ENCODE measurements around the gene ADAMTS12. TPM values are rescaled to one million over a fixed set of nuclear protein-coding genes. Genes with fewer than 3 reads are reported as not detected.
A peak's percentile ranks its signal among the peaks of the same experiment; 100 is the strongest.
"Not testable (repeated sequence)": the region's sequence is repeated elsewhere in the genome, so short reads cannot be mapped to it uniquely, and the experiment has no call there.

Gene ADAMTS12
- total and polyA plus RNA-seq, 5 donors from 2014 or later: not detected

- no peaks in the 10 kb centered on the region for H3K36me3 ChIP-seq (ENCODE audit: control insufficient read depth, insufficient read depth, low read length)
- DNase-seq (no peak), ATAC-seq (ENCODE audit: low read depth in 2 of 2) (no peak)
- H3K9me3 ChIP-seq (ENCODE audit: control insufficient read depth in 2 of 2, low read length in 2 of 2): no peaks in the 10 kb centered on the region
- Mint-ChIP-seq H3K36me3 (no peaks in the 10 kb centered on the region), H3K4me1 (no peaks in the 10 kb centered on the region), H3K27me3 (peaks cover 16% of the 10 kb centered on the region), H3K9me3 (no peaks in the 10 kb centered on the region), H3K27ac (no peak overlapping the region), H3K4me3 (no peak overlapping the region)
- no peak overlapping the region for H3K4me3 ChIP-seq (ENCODE audit: low read depth, low read length)
- no peaks in the 10 kb centered on the region for H3K27me3 ChIP-seq (ENCODE audit: control insufficient read depth, insufficient read depth, low read length)
- no peak overlapping the region for H3K27ac ChIP-seq (ENCODE audit: insufficient read depth, low read length, poor library complexity, severe bottlenecking)
- no peaks in the 10 kb centered on the region for H3K4me1 ChIP-seq (ENCODE audit: control insufficient read depth, insufficient read depth, low read length, poor library complexity, severe bottlenecking)
Measured at GRCh38 chr5:33928283-33928682, 36.5 kb upstream of the ADAMTS12 start.

- H3K27ac ChIP-seq (ENCODE audit: insufficient read depth, low read length, poor library complexity, severe bottlenecking): no peak overlapping the region
- H3K4me3 ChIP-seq (ENCODE audit: low read depth, low read length): no peak overlapping the region
- Mint-ChIP-seq H3K27me3 (peaks cover 14% of the 10 kb centered on the region), H3K27ac (no peak overlapping the region), H3K4me3 (peak overlapping the region in 1 of 4 donors; percentile 70), H3K36me3 (no peaks in the 10 kb centered on the region), H3K9me3 (no peaks in the 10 kb centered on the region), H3K4me1 (no peaks in the 10 kb centered on the region)
- no peak for ATAC-seq (ENCODE audit: low read depth in 2 of 2)
- no peaks in the 10 kb centered on the region for H3K36me3 ChIP-seq (ENCODE audit: control insufficient read depth, insufficient read depth, low read length)
- H3K9me3 ChIP-seq (ENCODE audit: control insufficient read depth in 2 of 2, low read length in 2 of 2): no peaks in the 10 kb centered on the region
- DNase-seq: no peak
- H3K4me1 ChIP-seq (ENCODE audit: control insufficient read depth, insufficient read depth, low read length, poor library complexity, severe bottlenecking): no peaks in the 10 kb centered on the region
- H3K27me3 ChIP-seq (ENCODE audit: control insufficient read depth, insufficient read depth, low read length): no peaks in the 10 kb centered on the region
Measured at GRCh38 chr5:33927685-33928084, 35.9 kb upstream of the ADAMTS12 start.

- DNase-seq: no peak
- Mint-ChIP-seq H3K4me3 (no peak overlapping the region), H3K4me1 (no peaks in the 10 kb centered on the region)
Measured at GRCh38 chr5:33925278-33925677, 33.5 kb upstream of the ADAMTS12 start.

GRCh38 chr5:33921002-33921401 lies 29.2 kb upstream of the ADAMTS12 start:
- H3K9me3 ChIP-seq (ENCODE audit: control insufficient read depth in 2 of 2, low read length in 2 of 2): no peaks in the 10 kb centered on the region
- no peaks in the 10 kb centered on the region for H3K4me1 ChIP-seq (ENCODE audit: control insufficient read depth, insufficient read depth, low read length, poor library complexity, severe bottlenecking)
- Mint-ChIP-seq H3K9me3 (peaks cover 2 to 31% (median 9%) of the 10 kb centered on the region in 7 donors), H3K4me3 (no peak overlapping the region), H3K4me1 (no peaks in the 10 kb centered on the region), H3K27me3 (peaks cover 20% of the 10 kb centered on the region), H3K27ac (no peak overlapping the region), H3K36me3 (no peaks in the 10 kb centered on the region)
- H3K27me3 ChIP-seq (ENCODE audit: control insufficient read depth, insufficient read depth, low read length): no peaks in the 10 kb centered on the region
- DNase-seq (no peak), ATAC-seq (ENCODE audit: low read depth in 2 of 2) (no peak)
- no peaks in the 10 kb centered on the region for H3K36me3 ChIP-seq (ENCODE audit: control insufficient read depth, insufficient read depth, low read length)
- H3K4me3 ChIP-seq (ENCODE audit: low read depth, low read length): no peak overlapping the region
- no peak overlapping the region for H3K27ac ChIP-seq (ENCODE audit: insufficient read depth, low read length, poor library complexity, severe bottlenecking)

More at GRCh38 chr5:33925278-33925677, 33.5 kb upstream of the ADAMTS12 start:
- Mint-ChIP-seq H3K9me3 (peaks cover 0 to 6% (median 0%) of the 10 kb centered on the region in 7 donors), H3K36me3 (no peaks in the 10 kb centered on the region), H3K27me3 (peaks cover 21% of the 10 kb centered on the region), H3K27ac (no peak overlapping the region)
- ATAC-seq (ENCODE audit: low read depth in 2 of 2): no peak
- Histone ChIP-seq H3K4me1 (ENCODE audit: control insufficient read depth, insufficient read depth, low read length, poor library complexity, severe bottlenecking) (no peaks in the 10 kb centered on the region), H3K27ac (ENCODE audit: insufficient read depth, low read length, poor library complexity, severe bottlenecking) (no peak overlapping the region), H3K36me3 (ENCODE audit: control insufficient read depth, insufficient read depth, low read length) (no peaks in the 10 kb centered on the region), H3K27me3 (ENCODE audit: control insufficient read depth, insufficient read depth, low read length) (no peaks in the 10 kb centered on the region), H3K9me3 (ENCODE audit: control insufficient read depth in 2 of 2, low read length in 2 of 2) (no peaks in the 10 kb centered on the region), H3K4me3 (ENCODE audit: low read depth, low read length) (no peak overlapping the region)

- not testable (repeated sequence) for H3K27ac Mint-ChIP-seq; DNase-seq; H3K4me3 Mint-ChIP-seq; H3K4me1 Mint-ChIP-seq; ATAC-seq (ENCODE audit: low read depth in 2 of 2); H3K4me1 ChIP-seq (ENCODE audit: control insufficient read depth, insufficient read depth, low read length, poor library complexity, severe bottlenecking); H3K36me3 ChIP-seq (ENCODE audit: control insufficient read depth, insufficient read depth, low read length); H3K9me3 ChIP-seq (ENCODE audit: control insufficient read depth in 2 of 2, low read length in 2 of 2); H3K36me3 Mint-ChIP-seq; H3K4me3 ChIP-seq (ENCODE audit: low read depth, low read length); H3K27ac ChIP-seq (ENCODE audit: insufficient read depth, low read length, poor library complexity, severe bottlenecking); H3K27me3 ChIP-seq (ENCODE audit: control insufficient read depth, insufficient read depth, low read length)
- Mint-ChIP-seq H3K9me3 (peaks cover 3 to 40% (median 11%) of the 10 kb centered on the region in 7 donors), H3K27me3 (peaks cover 10% of the 10 kb centered on the region)
Measured at GRCh38 chr5:33914844-33915243, 23.1 kb upstream of the ADAMTS12 start.

- not testable (repeated sequence) for H3K4me1 Mint-ChIP-seq; H3K4me1 ChIP-seq (ENCODE audit: control insufficient read depth, insufficient read depth, low read length, poor library complexity, severe bottlenecking); ATAC-seq (ENCODE audit: low read depth in 2 of 2); H3K36me3 Mint-ChIP-seq; H3K27me3 Mint-ChIP-seq; H3K27ac ChIP-seq (ENCODE audit: insufficient read depth, low read length, poor library complexity, severe bottlenecking); H3K27me3 ChIP-seq (ENCODE audit: control insufficient read depth, insufficient read depth, low read length); H3K4me3 ChIP-seq (ENCODE audit: low read depth, low read length); H3K36me3 ChIP-seq (ENCODE audit: control insufficient read depth, insufficient read depth, low read length); H3K4me3 Mint-ChIP-seq; H3K27ac Mint-ChIP-seq; DNase-seq
- H3K9me3 Mint-ChIP-seq: peaks cover 7 to 49% (median 16%) of the 10 kb centered on the region in 7 donors
- H3K9me3 ChIP-seq (ENCODE audit: control insufficient read depth in 2 of 2, low read length in 2 of 2): peaks cover 0 to 13% of the 10 kb centered on the region in 2 experiments
Measured at GRCh38 chr5:33906248-33906647, 14.5 kb upstream of the ADAMTS12 start.

- no peak overlapping the region for H3K4me3 ChIP-seq (ENCODE audit: low read depth, low read length)
- H3K9me3 Mint-ChIP-seq: peaks cover 7 to 49% (median 16%) of the 10 kb centered on the region in 7 donors
- ATAC-seq (ENCODE audit: low read depth in 2 of 2): no peak
Measured at GRCh38 chr5:33905381-33905780, 13.6 kb upstream of the ADAMTS12 start.

GRCh38 chr5:33903118-33903517 lies 11.3 kb upstream of the ADAMTS12 start:
- no peak overlapping the region for H3K4me3 Mint-ChIP-seq
- no peak for ATAC-seq (ENCODE audit: low read depth in 2 of 2)
- DNase-seq: no peak
- peaks cover 5 to 39% (median 16%) of the 10 kb centered on the region in 7 donors for H3K9me3 Mint-ChIP-seq
- H3K27me3 Mint-ChIP-seq: peaks cover 6% of the 10 kb centered on the region
- no peaks in the 10 kb centered on the region for H3K4me1 ChIP-seq (ENCODE audit: control insufficient read depth, insufficient read depth, low read length, poor library complexity, severe bottlenecking)
- H3K36me3 Mint-ChIP-seq: no peaks in the 10 kb centered on the region
- no peaks in the 10 kb centered on the region for H3K4me1 Mint-ChIP-seq
- no peak overlapping the region for H3K4me3 ChIP-seq (ENCODE audit: low read depth, low read length)
- peaks cover 0 to 13% of the 10 kb centered on the region in 2 experiments for H3K9me3 ChIP-seq (ENCODE audit: control insufficient read depth in 2 of 2, low read length in 2 of 2)
- no peaks in the 10 kb centered on the region for H3K36me3 ChIP-seq (ENCODE audit: control insufficient read depth, insufficient read depth, low read length)
- no peak overlapping the region for H3K27ac Mint-ChIP-seq
- H3K27me3 ChIP-seq (ENCODE audit: control insufficient read depth, insufficient read depth, low read length): peaks cover 2% of the 10 kb centered on the region
- no peak overlapping the region for H3K27ac ChIP-seq (ENCODE audit: insufficient read depth, low read length, poor library complexity, severe bottlenecking)

More at GRCh38 chr5:33905381-33905780, 13.6 kb upstream of the ADAMTS12 start:
- Histone ChIP-seq H3K4me1 (ENCODE audit: control insufficient read depth, insufficient read depth, low read length, poor library complexity, severe bottlenecking) (no peaks in the 10 kb centered on the region), H3K36me3 (ENCODE audit: control insufficient read depth, insufficient read depth, low read length) (no peaks in the 10 kb centered on the region), H3K27ac (ENCODE audit: insufficient read depth, low read length, poor library complexity, severe bottlenecking) (no peak overlapping the region), H3K27me3 (ENCODE audit: control insufficient read depth, insufficient read depth, low read length) (peaks cover 2% of the 10 kb centered on the region), H3K9me3 (ENCODE audit: control insufficient read depth in 2 of 2, low read length in 2 of 2) (peaks cover 0 to 13% of the 10 kb centered on the region in 2 experiments)
- no peak overlapping the region for H3K4me3 Mint-ChIP-seq
- no peak overlapping the region for H3K27ac Mint-ChIP-seq
- no peaks in the 10 kb centered on the region for H3K36me3 Mint-ChIP-seq
- H3K27me3 Mint-ChIP-seq: peaks cover 4% of the 10 kb centered on the region
- H3K4me1 Mint-ChIP-seq: no peaks in the 10 kb centered on the region
- DNase-seq: no peak

All from CD4-positive, CD25-positive, alpha-beta regulatory T cell (primary cell).